K562 (cell line): Measurements from ENCODE around the gene SLC22A15. TPM values are rescaled to one million over a fixed set of nuclear protein-coding genes. Genes with fewer than 3 reads are reported as not detected.

ENCODE experiments used
- CUX1 ChIP-seq: fragments of 200-800 bp; sonication (Bioruptor generic); IDR thresholded peaks from 2 replicates; pipeline ENCODE4 v1.6.1; 2016; ENCODE audit warnings: missing genetic modification characterization, missing compliant biosample characterization
- DPF2 ChIP-seq: fragments of 450-650 bp; IDR thresholded peaks from 2 replicates; pipeline ENCODE4 v1.6.1; 2016
- ETS2 ChIP-seq: IDR thresholded peaks from 2 replicates; pipeline ENCODE4 v1.6.1; 2016; ENCODE audit warnings: borderline replicate concordance, missing genetic modification characterization, mild to moderate bottlenecking, moderate library complexity, missing compliant biosample characterization; ENCODE audit not compliant: poor library complexity, severe bottlenecking
- GABPA ChIP-seq: fragments of 200-800 bp; sonication (Bioruptor generic); conservative IDR thresholded peaks from 2 replicates; pipeline ENCODE4 v1.6.1; 2016; ENCODE audit warnings: low read depth, missing genetic modification characterization, missing compliant biosample characterization
- HDAC2 ChIP-seq: fragments of 450-650 bp; IDR thresholded peaks from 2 replicates; pipeline ENCODE4 v1.6.1; 2016; ENCODE audit warnings: mild to moderate bottlenecking
- JUN ChIP-seq, 2 experiments: sonication (generic) in 1 of 2; formaldehyde crosslinking in 1 of 2; IDR thresholded peaks; 2 replicates each; pipeline versions ENCODE4 v1.6.1 to v1.8.0; 2012 to 2022; ENCODE audit warnings: borderline replicate concordance in 2 of 2, mild to moderate bottlenecking in 2 of 2, improper control_type of control experiment in 1 of 2, low read depth in 1 of 2, low read length in 1 of 2, missing genetic modification reagents in 1 of 2
- MCM3 ChIP-seq: fragments of 450-650 bp; IDR thresholded peaks from 2 replicates; pipeline ENCODE4 v1.6.1; 2016
- MED1 ChIP-seq: sonication (generic); formaldehyde crosslinking; IDR thresholded peaks from 2 replicates; pipeline ENCODE4 v1.8.1; 2023; ENCODE audit warnings: missing genetic modification reagents, borderline replicate concordance
- MTA1 ChIP-seq: fragments of 450-650 bp; IDR thresholded peaks from 2 replicates; pipeline ENCODE4 v1.6.1; 2017; ENCODE audit warnings: borderline replicate concordance
- RUNX1 ChIP-seq: sonication (generic); IDR thresholded peaks from 2 replicates; pipeline ENCODE4 v1.6.1; 2016; ENCODE audit warnings: antibody characterized with exemption, low read depth
- SMAD1 ChIP-seq: fragments of 150-350 bp; IDR thresholded peaks from 2 replicates; pipeline ENCODE4 v1.6.1; 2014; ENCODE audit warnings: low read length, low read depth; ENCODE audit not compliant: partially characterized antibody
- TFAP4 ChIP-seq: sonication (generic); formaldehyde crosslinking; IDR thresholded peaks from 2 replicates; pipeline ENCODE4 v1.8.0; 2022; ENCODE audit warnings: missing genetic modification reagents, mild to moderate bottlenecking, moderate library complexity, borderline replicate concordance
- THAP7 ChIP-seq: fragments of 250-450 bp; sonication (Bioruptor Pico); IDR thresholded peaks from 2 replicates; pipeline ENCODE4 v1.5.0; 2021
- ZBTB43 ChIP-seq: sonication (generic); formaldehyde crosslinking; IDR thresholded peaks from 2 replicates; pipeline ENCODE4 v1.8.0; 2023; ENCODE audit warnings: mild to moderate bottlenecking, missing genetic modification reagents
- ZNF717 ChIP-seq: fragments of 250-450 bp; sonication (Bioruptor Pico); IDR thresholded peaks from 2 replicates; pipeline ENCODE4 v1.5.0; 2021
- polyA plus RNA-seq, 8 experiments: library from polyadenylated mRNA; depleted of rRNA in 4 of 8; stranded (reverse) in 5 of 8; unstranded in 3 of 8; fragments of >200 nt; fragmentation: Nextera tagmentation in 2 of 8; fragmentation: Illumina TruSeq in 1 of 8; extraction: Ambion mirVana in 2 of 8; extraction: Trizol in 1 of 8; gene quantifications; 2 replicates each; pipeline versions ENCODE4 v1.2.1 to v1.2.3, GENCODE V29; 2011 to 2014; ENCODE audit warnings: inconsistent platforms in 1 of 8, missing spikeins in 1 of 8
- total RNA-seq, 7 experiments: library from RNA; depleted of rRNA in 6 of 7; stranded (reverse); fragments of >200 nt in 6 of 7; fragmentation: Illumina TruSeq in 2 of 7; extraction: Trizol in 2 of 7; gene quantifications; 2 replicates each; pipeline versions ENCODE4 v1.2.1 to v1.2.3, GENCODE V29; 2011 to 2021; ENCODE audit warnings: low replicate concordance in 1 of 7

Gene SLC22A15
- total and polyA plus RNA-seq, 9 of the 15 experiments (the other 6 are each of a cell fraction or from before 2014, with no cell fraction given) = 0.24 to 2.7 (median 1.2) TPM

- TF ChIP-seq MTA1 (no peak), MCM3 (no peak), CUX1 (CRISPR knock-in tag) (no peak), DPF2 (no peak), RUNX1 (no peak), THAP7 (CRISPR knock-in tag) (no peak), TFAP4 (peak; percentile 47; the same call in 1 of the 2 replicates), GABPA (tag) (peak; percentile 91), JUN (IDR thresholded peaks at IDR 0.05; ENCODE audit: borderline replicate concordance, low read depth, low read length) (no peak), JUN (CRISPR knock-in tag; IDR thresholded peaks at IDR 0.05; ENCODE audit: borderline replicate concordance) (peak; percentile 44; the same call in 1 of the 2 replicates), ZNF717 (CRISPR knock-in tag) (no peak), ZBTB43 (CRISPR knock-in tag) (no peak), ETS2 (tag) (no peak), SMAD1 (no peak), MED1 (CRISPR knock-in tag) (no peak), HDAC2 (no peak)
Observed at GRCh38 chr1:115976062-115976920, at the start of gene SLC22A15 (continued).
